Activated effector memory CD4-positive, alpha-beta T cell treated with Interleukin-2 at 50 U/mL for 16 hours (primary cell): Measurements from ENCODE around the gene INAVA.

Experiments
- DNase-seq: peaks from one replicate; pipeline ENCODE4 v3.0.0-alpha.2; 2020

The INAVA gene, protein sequence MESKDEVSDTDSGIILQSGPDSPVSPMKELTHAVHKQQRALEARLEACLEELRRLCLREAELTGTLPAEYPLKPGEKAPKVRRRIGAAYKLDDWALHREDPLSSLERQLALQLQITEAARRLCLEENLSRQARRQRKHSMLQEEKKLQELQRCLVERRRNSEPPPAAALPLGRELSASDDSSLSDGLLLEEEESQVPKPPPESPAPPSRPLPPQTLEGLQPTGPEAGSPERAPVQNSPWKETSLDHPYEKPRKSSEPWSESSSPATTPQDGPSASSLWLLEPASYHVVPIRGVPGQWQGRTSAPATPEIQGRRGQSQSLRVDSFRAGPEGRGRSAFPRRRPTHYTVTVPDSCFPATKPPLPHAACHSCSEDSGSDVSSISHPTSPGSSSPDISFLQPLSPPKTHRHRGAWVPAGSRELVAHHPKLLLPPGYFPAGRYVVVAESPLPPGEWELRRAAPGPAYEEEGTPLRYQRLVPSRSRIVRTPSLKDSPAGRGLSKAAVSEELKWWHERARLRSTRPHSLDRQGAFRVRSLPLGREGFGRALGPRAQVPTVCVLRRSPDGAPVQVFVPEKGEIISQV

DNA sequence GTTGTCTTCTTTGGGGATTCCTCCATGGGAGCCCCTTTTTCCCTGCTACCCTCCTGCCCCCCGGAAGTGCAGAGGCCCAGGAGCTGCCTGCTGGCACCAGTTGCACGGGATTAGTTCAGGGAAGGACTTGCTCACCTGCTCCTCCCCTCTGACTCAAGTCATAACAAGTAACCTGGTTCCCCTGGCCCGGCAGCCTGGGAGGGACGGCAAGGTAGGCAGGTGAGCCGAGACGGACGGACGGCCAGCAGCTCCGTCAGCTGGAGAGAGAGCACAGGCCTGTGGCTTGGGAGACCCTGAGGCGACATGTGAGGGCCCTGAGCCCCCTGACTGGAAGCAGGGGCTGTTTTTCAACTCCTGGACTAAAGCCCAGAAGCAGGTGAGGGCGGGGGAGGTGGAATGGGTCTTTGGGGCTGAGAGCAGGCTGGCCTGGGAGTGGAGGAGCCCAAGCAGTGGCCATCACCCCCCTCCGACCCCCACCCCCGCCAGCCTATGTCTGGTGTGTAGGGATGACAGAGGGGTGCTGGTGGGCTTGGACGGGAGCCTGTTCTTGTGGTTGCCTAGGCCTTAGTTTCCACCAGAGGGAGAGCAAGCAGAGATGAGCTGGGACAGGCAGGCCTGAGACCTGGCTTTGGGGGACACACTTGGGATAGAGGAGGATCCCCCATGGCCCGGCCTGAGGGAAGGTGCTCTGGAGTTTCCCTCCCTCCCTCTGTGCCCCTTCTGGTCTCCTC lies at the start of gene INAVA:
INAVA (plus strand) TSS at position 189 of the 731 bp plus-strand sequence. CDS start 3,501 bp downstream, outside the sequence.
- DNase-seq, result no peak

DNA sequence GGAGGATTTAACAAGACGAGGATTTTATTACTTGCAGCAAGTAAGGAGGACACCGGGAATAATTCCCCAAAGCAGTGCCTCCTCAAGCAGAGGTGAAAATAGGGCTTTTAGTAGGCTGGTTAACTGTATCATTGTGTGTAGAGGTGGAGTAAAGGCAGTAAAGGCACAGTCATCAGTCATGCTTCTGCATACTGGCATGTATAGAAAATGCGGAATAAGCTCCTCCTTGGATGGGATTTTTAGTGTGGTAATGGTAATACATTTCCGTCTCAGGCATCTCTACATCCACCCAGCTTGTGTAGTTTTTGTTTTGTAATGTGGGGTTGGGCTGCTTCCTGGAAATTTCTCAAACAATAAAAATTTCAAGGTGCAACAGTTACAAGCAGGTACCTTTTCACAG lies 49.3 kb upstream of the INAVA start:
- DNase-seq, result no peak

DNA sequence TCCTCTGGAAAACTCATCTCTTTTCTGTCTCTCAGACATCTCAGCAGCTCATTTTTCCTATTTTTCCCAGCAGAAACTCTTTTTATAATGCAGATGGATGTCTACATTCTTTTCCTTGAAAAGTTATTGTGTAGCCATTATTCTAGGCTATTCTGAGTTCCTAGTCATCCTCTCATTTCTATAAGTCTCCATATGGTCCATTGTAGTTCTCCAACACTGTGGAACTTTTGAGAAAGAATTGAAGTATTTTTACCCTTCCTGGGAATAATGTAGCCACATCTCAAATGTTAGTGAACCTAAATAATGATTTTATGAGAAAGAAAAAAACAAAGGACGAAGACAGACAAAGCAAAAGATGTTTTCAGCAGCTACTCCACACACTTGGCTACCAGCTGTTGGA lies 48.3 kb upstream of the INAVA start:
- DNase-seq, result no peak

DNA sequence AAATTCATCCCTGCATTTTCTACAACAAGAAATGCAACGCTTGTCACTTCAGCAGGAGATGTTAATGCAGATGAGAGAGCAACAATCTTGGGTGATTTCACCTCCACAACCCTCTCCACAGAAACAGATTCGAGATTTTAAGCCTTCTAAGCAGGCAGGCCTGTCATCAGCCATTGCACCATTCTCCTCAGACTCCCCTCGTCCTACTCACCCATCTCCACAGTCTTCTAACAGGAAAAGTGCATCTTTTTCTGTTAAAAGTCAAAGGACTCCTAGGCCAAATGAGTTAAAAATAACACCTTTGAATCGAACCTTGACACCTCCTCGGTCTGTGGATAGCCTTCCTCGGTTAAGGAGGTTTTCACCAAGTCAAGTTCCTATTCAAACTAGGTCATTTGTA lies 45.3 kb upstream of the INAVA start:
- DNase-seq, result no peak

DNA sequence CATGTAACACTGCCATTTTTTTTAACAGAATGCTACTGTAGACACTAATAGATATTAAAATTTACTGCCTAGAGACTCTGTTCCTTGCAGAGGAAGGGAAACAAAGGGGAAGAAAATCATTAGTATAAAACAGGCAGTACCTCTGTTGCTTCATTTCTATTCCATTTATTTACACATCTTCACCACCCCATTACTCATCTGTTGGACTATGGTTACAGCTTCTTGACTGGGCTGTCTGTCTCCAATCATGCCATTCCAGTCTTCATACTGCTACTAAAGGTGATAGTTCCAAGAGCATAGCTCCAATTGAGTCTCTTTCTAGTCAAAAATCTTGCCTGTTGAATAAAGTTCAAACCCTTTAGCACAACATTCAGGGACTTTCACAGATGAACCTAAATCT lies 44.1 kb upstream of the INAVA start:
- DNase-seq, result no peak

DNA sequence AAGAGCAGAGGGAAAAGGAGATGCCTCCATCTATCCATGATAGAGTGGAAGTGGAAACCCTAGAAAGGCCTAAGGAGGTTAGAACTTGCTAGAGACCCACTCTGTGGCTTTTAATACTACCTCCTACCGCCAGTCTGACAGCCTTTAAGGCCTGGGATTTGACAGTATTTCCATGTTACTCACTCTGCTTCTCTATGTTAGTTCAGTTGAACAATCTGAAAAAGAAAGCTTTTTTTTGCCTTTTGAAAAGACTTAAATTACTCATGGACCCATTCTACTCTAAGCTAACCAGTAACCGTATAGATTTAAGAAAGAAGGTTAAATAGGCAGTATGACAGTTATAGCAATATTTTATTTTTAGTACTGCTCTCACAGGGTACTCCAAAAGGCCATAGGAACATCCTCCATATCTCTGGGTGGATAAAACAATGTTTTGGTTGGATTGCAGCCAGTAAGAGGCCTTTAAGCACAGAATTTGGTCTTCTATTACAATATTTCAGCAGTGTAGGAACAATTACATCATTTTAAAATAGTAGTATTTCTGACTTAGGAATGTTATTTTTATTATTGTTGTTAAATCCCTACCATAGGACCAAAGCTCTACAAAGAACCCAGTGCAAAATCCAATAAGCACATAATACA lies 37.9 kb upstream of the INAVA start:
- DNase-seq, result no peak

DNA sequence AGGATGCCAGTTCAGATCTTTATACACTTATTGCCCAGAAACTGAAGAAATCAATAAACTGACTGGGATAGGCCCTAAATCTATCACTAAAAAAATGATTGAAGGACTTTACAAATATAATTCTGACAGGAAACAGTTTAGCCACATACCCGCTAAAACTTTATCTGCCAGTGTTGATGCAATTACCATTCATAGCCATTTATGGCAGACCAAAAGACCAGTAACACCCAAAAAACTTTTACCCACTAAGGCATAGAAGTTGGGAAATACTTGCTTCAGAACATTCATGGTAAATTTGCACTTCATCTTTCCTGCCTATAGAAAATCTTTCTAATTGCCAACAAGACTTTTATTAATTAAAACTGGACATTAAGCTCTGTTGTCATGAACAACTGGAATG lies 36.9 kb upstream of the INAVA start:
- no peak for DNase-seq

DNA sequence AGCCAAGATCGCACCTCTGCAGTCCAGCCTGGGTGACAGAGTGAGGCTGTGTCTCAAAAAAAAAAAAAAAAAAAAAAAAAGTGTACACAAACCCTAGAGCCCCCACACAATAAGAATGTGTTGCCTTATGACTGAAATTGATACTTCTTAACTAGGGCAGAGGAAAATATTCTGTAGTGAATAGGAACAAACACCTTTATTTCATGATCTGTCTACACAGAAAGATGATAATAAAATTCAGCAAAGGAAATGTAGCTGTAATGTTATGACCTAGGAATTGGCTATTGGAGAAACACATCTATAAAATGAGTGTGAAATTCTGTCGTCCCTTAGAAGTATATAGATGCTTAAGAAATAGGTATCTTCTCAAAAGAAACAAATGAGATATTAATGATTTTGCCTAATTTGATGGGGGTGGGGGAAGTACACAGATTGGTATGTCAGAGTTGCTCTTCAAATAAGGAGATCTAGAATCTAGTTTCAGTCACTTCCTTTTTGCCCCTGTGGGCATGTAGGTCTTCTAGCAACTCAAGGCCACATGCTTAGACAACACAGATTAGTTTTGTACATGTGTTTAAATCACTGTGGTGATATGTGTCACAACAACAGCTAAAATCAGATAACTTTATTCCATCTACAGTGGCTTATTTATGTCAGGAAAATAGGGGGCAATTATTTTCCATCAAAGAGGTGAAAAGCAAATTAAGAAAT lies 32.6 kb upstream of the INAVA start:
- DNase-seq, result no peak

DNA sequence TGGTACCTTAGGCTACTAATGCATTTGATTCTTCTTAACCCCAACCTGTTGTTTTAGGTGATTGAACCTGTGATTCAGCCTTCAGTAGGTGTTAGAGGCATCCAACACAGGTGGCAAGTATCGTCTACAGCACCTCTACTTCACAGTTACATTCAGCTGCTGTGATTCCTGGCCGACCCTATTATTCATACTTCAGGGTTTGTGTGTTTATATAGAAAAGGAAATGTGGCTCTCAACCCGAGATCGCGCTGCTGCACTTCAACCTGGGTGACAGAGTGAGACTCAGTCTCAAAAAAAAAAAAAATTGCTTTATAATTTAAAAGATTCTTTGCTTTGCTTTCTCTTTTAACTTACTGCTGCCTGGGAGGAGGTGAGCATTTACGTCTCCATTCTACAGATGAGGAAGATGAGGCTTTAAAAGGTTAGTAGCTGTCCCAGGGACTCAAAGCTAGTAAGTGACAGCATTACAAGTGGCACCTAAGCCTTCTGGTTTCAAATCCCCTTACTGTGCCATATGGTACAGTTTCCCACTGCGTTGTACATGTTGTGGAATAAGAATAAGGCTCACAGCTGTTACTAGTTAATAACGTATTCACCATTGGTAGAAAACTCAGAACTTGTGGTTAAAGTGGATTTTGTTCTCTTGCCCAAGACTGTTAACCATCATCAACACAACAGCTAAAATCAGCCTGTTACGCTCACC lies 31.8 kb upstream of the INAVA start:
- DNase-seq, result no peak

DNA sequence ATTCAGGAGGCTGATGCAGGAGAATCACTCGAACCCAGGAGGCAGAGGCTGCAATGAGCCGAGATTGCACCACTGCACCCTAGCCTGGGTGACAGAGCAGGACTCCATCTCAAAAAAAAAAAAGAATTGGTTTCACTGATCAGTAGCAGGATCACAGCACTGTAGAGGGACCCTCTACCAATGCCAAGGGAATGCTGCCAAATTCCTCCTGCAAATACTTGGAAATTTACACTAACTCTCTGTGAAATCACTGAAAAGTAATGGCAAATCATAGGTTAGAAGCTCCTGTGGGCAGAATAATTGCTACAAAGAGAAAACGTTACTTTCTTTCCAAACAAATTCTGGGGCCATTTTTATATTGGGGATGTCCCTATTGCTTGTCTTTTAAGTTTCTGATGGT lies 28.6 kb upstream of the INAVA start:
- DNase-seq, result no peak

DNA sequence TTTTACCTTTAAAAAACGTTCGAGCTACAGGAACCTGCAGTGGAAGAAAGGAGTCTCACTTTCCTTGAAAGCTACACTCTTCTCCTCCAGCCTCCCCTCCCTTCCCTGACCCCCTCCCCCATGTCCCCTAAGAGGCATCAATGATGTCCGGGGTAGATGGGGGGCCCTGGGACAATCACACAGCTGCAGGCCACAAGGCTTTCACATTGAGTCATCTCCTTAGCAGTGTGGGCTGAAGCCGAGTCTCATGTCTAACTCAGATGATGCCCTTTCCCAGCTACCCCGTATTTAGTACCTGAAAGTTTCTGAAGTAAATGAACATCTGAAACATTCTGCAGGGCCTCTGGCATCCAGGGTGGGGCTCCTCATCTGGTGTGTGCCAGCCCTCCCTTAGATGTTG lies 28.2 kb upstream of the INAVA start:
- DNase-seq, result no peak

DNA sequence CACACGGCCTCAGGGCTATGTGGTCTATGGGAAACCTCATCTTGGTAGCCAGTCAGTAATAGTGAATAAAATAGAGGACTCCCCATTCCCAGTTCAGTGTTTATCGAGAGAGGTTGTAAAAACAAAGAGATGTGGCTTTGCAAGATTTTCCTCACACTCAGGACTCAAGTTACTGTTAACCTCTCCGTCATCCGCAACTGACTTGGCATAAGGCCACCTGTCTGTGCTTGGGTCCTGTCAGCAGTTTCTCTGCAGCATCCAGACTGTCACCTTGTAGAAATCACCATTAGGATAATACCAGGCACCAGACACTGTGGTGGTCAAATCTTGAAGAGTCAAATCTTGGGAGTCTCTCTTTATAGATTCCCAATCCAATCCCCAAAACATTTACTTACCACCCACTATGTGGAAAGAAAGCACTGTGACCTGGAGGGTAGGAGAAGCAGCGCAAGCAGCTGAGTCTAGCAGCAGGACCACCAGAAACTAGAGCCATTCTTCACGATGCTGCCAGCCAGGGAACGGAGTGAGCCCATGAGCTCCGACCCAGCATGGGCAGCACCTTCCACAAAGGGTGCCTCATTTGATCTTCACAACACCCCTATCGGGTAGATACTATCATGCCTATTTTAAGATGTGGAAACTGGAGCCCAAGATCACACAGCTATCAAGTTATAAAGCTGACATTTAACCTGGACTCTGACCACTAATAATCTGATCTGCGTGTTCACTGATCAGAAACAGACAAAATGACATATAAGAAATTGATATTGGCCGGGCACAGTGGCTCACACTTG lies 27.5 kb upstream of the INAVA start:
- DNase-seq, result no peak

DNA sequence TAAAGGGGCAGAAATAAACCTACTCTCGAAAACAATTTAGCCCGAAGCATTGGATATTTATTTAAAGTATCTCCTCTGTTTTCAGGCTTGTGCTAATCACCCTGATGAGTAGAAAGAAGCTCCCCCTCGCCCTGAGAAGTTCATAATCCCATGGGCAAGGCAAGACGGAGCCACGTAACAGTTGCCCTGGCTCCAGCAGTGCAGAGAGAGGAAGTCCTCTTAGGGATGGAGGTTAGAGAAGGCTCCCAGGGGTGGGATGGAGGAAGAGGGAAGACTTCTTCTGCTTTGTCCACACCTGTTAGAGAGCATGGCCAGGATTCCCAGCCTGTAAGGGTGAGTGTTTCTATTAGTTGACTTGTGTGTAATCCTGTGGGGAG lies 25.3 kb upstream of the INAVA start:
- DNase-seq, result no peak

DNA sequence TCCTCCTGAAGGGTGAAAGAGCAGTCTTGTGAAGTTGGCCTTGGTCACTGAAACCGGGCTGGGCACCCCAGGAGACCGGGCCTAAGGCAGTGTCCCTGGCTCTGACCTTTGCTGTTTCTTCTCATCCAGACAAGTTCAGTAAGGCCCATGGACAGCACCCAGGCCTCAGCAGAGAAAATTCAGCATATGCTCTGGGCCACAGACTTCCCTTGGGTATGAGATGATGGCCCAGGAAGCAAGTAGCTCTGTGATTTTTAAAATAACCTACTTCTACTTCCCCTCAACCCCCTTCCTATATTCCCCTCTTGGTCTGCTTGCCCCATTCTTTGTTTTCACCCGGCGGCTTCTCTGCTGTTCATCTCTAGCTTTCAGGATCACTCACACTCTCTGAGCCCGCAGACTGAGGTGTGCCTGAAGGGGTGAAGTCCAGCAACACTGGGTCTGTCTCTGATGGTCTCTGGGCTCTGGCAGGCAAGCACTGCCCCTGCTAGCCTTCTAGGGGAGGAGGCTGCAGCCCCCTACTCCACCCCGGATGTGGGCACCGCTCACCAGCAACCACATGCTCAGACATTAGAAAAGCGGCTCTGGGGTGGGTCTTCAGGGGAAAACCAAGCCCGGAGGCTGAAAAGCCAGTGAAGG lies 24.8 kb upstream of the INAVA start:
- peak; percentile 35 for DNase-seq

DNA sequence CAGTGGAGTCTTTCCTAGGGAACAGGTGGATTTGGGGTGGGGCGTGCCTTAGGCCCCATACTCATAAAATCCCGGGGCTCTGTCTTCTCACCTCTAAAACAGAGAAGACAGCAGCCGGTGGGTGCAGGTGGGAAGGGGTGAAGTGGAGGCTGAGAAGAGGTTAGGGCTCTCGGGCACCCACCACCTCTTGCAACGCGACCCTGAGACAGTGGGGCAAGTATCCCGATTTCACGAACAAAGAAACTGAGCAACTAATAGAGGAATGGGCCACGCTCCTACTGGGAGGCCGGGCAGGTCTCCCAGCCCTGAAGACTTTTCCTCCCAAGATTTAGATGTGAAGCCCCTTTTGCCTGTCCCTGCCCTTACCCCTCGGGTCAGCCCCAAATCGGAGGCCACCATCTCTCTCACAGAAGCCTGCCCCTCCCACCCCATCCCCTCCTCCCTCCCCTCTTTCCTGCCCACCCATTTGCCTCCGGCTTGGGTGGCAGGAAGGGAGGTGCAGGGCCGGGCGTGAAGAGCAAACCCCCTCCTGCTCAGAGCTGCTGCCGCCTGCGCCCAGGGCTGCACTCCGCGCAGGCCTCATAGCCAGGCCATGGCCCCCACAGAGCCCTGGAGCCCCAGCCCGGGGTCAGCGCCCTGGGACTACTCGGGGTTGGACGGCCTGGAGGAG lies 22.1 kb upstream of the INAVA start, which contains the start of gene GPR25:
GPR25 (plus strand) TSS at position 536 of the 670 bp plus-strand sequence; CDS start at position 593, 57 bp downstream.
- DNase-seq, result no peak

DNA sequence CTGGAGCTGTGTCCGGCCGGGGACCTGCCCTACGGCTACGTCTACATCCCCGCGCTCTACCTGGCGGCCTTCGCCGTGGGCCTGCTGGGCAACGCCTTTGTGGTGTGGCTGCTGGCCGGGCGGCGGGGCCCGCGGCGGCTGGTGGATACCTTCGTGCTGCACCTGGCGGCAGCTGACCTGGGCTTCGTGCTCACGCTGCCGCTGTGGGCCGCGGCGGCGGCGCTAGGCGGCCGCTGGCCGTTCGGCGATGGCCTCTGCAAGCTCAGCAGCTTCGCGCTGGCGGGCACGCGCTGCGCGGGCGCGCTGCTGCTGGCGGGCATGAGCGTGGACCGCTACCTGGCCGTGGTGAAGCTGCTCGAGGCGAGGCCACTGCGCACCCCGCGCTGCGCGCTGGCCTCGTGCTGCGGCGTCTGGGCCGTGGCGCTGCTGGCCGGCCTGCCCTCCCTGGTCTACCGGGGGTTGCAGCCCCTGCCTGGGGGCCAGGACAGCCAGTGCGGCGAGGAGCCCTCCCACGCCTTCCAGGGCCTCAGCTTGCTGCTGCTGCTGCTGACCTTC lies 21.5 kb upstream of the INAVA start:
- no peak for DNase-seq

DNA sequence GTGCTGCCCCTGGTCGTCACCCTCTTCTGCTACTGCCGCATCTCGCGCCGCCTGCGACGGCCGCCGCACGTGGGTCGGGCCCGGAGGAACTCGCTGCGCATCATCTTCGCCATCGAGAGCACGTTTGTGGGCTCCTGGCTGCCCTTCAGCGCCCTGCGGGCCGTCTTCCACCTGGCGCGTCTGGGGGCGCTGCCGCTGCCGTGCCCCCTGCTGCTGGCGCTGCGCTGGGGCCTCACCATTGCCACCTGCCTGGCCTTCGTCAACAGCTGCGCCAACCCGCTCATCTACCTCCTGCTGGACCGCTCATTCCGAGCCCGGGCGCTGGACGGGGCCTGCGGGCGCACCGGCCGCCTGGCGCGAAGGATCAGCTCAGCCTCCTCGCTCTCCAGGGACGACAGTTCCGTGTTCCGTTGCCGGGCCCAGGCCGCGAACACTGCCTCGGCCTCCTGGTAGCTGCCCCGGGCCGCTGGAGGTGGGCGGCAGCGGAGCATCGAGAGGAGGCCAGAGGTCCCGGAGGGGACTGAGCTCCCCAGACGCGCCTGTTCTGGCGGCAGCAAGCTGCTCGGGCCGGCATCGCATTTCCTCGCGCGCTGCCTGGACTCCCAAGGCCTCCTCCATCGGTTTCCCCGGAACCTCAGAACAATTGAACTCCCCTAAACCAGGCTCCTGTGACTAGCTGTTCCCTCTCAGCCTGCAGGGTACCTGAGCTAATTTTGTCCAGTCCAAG lies 20.9 kb upstream of the INAVA start:
- no peak for DNase-seq

DNA sequence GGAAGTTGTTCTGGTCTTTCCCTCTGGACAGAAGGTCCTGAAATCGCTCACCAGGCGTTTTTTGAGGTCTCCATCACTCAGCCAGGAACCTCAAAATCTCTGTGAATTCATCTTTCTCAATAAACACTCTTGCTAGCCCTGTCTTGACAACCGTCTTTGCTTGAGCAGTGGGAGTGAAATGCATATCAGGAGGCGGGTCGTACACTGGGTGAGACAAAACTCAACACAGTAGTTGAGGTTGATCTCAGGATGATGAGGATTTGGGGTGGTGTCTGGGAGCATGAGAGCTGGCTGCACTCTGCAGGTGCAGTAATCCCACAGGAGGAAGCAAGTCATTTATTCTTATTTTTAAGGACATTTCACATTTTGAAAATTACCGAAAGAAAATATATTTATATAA lies 20.0 kb upstream of the INAVA start:
- no peak for DNase-seq

DNA sequence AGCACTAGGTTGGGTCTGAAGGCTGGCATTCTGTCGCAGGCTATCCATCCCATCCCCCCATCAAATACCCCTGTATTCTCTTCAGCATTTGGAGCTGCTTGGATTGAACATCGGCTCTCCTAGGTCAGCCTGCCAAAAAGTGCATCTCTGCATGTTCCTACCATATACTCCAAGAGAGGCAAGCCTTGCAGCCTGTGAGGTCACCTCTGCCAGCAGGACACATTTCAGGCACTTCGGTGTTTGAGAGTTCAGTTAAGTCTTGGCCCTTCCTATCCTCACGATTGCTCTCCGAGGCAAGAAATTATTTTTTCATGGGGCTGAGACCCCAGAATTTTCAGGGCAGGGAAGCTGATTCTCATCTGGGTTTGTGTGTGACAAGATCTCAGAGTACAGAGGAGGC lies 19.3 kb upstream of the INAVA start:
- no peak for DNase-seq
